NCI-H1105 (cell line): ENCODE data around the gene PHC3.

Source experiments
- DNase-seq: peaks from one replicate; lab custom pipeline; 2025; lab: John Stamatoyannopoulos, UW

The PHC3 gene

GRCh38 chr3:170078620-170079281, 102.8 kb downstream of the PHC3 start:
- DNase-seq: no peak

GRCh38 chr3:170077361-170077760, 104.2 kb downstream of the PHC3 start:
- no peak for DNase-seq

GRCh38 chr3:170076715-170077238, 104.8 kb downstream of the PHC3 start:
- no peak for DNase-seq

DNA sequence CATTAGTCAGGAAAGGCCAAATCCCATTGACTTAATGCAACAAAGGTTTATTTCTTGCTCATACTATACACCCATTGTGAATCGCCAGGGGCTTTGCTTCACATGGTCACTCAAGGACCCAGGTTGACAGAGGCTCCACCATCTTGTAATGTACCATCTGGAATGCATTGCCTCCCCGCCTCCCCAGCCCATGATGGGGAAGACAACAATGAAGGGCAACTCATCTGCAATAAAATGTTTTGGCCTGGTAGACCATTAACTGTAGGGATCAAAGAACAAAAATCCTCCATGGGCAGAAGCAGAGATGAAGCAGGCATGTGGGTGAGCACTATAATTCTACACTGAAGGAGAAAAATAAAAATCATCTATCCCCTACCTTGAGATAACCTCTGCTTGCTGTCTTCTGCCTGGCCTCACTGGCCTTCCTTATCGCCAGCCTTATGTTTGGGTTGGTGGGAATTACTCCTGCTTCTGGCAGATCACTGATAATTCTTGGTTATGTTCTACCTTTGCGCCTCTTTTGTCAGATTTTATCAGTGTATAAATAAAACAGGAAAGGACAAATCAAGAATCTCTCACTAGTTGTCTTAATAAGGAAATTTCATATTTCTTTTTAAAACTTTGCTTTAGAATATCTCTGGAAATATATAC, 106.0 kb downstream of the PHC3 start:
- DNase-seq: no peak

- DNase-seq: no peak
Measured at GRCh38 chr3:170064108-170064507, 117.4 kb downstream of the PHC3 start.

GRCh38 chr3:170063691-170064090, 117.8 kb downstream of the PHC3 start:
- no peak for DNase-seq

DNA sequence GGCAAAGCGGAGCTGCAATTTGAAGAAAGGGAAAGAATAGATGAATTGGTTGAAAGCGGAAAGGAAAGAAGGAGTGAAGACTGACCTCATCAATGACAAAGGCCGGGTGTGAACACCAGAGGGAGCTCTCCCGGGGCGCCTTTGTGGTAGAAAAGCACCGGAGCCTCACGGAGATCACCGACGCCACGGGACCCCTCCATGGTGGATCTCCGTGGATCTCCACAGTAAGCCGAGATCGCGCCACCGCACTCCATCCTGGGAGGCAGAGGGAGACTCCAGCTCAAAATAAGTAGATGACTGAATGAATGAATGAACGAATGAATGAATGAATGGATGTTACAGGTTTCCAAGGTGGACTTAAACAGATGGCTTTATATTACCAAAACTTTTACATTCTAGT, 118.8 kb downstream of the PHC3 start:
- DNase-seq: no peak

DNA sequence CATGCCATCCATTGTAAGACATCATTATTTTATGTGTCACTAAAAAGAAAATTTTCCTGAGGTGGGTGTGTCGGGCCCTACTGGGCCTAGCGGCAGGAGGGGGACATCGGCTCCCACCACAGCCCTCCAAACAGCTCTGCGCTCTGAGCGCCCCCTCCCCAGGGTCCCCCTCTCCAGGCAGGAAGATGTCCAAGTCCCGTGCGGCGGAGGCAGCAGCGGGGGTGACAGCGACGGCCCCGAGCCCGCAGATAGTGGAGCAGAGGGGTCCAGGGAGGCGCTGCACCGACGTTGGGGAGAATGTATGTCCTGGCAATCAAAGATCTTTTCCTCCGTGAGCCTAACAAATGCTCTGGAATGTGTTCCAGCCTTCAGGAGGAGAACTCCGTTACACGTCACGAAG, 119.5 kb downstream of the PHC3 start:
- no peak for DNase-seq

DNA sequence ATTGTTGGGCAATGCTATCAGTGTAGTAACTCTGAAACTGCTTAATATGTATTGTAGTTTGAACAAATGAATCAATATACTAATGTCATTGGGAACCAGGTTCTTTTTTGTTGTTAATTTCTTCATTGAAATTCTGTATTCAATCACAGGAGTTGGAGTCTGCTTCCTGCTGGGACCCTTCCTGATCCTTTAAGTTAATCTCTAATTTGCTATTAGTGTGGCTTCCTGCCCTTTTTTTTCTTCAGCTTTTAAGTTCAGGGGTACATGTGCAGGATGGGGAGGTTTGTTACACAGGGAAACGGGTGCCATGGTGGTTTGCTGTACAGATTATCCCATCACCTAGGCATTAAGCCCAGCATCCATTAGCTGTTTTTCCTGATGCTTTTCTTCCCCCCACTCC, 122.1 kb downstream of the PHC3 start:
- no peak for DNase-seq

DNA sequence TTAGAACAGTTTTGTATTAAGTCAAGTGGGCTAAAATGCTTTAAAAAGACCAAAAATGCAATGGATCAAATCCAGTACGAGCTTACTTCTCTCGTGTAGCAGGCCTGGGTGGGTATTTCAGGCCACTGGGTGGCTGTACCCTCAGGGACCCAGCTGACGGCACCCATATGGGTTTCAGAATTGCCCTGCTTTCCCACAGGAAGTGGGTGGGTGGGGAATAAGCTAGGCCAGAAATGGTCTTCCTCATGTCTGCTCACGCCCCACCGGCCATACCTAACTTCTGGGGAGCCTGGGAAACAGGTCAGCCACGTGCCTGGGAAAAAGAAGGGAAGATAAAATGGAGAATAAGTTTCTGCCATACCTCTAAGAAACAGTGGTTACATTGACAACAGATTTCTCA, 123.4 kb downstream of the PHC3 start:
- no peak for DNase-seq

GRCh38 chr3:170057550-170057949, 124.0 kb downstream of the PHC3 start:
- DNase-seq: no peak

DNA sequence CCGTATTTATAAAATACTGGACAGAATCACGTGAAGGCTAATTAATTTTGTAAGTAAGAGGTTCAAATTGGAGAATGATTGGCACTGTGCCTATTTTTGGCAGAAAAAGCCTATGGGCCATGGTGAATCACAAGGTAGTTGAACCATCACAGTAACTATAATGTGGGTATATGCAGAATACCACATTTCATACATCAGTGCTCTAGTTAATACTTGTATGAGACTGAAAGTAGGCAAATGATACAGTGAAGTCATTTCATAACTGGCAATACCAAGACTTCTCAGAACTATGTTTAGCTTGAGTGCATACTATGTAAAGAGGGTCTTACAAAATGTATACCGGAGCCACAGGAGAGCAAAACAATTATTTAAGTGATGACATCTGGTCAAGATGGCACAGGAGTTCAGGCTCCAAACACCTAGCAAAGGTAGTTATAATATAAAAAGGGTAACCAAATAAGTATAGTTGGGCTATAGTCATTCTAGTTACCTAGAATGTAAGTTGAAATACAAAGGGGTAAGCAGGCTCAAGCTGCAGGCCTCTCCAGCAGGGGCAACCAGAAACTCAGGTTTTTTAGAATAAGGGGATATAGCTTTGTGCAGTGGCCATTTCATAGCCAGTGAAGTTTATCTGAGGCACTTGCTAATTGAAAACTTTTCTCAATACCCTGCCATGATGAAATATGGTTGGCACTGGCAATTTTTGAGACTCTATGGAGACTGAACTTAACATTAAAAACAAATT, 124.7 kb downstream of the PHC3 start:
- DNase-seq: no peak

GRCh38 chr3:170055209-170055608, 126.3 kb downstream of the PHC3 start:
- no peak for DNase-seq

GRCh38 chr3:170054204-170054603, 127.3 kb downstream of the PHC3 start:
- DNase-seq: no peak

GRCh38 chr3:170052398-170052797, 129.1 kb downstream of the PHC3 start:
- DNase-seq: no peak

DNA sequence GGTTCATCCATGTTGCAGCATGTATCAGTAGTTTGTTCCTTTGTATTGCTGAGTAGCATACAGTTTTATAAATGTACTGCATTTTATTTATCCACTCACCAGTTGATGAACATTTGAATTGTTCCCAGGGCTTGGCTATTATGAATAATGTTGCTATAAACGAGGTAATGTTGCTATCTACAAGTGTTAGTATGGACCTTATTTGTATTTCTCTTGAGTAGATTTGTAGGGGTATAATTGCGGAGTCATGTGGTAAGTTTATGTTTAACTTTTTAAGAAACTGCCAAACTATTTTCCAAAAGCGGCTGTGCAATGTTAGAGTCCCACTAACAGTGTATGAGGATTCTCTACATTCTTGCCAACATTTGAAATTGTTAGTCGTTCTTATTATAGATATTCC, 130.8 kb downstream of the PHC3 start:
- DNase-seq: no peak

GRCh38 chr3:170049146-170050000, 132.2 kb downstream of the PHC3 start:
- DNase-seq: no peak

DNA sequence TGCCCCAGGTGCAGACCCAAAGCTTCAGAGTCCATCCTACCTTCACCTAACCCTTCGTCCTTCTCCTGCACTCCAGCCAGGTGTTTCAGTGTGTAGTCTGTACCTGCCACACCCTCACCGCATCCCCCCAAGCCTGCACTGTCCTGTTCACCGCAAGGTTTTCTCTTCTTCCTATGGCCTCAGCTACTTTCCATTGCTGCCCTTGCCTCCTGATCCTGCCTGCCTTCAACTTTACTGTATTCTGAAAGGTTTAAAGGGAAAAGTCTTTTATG, 134.5 kb downstream of the PHC3 start:
- DNase-seq: no peak

DNA sequence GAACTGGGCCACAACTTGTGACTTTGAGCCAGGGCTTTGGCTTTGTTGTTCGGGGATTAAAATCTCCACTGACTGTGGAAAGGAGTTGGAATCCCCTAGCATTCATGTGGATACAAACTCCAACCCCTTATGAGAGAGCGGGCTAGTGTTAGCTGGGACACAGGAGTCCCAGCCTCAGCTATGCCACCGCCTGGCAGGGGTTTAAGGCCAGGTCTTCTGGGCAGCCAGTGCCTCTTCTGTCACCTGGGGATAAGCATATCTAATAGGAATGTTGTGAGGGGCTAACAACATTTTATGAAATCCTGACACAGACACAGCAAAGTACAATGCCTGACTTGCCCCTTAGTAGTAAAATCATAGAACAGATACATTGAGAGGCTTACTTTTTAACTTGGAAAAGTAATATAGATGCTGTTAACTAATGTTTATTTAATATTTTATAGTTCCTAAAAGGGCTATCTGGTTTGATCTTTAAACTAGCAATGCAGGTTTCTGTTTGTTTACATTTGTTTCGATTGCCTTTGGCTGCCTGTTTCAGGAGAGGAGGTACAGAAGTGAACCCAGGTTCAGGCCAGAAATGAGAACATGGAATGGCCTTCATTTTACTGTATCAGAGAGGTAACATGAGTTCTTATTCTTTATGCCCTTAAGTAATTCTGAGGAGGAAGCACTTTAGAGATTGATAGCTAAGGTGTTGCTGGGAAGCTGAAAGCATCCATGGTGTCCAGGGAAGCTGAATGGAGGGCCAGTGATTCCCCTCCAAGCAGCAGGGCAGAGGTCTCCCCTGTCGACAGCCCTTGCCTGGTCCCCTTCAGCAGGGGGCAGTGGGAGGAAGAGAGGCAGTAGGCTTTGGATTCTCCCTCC, 135.0 kb downstream of the PHC3 start:
- DNase-seq: no peak

DNA sequence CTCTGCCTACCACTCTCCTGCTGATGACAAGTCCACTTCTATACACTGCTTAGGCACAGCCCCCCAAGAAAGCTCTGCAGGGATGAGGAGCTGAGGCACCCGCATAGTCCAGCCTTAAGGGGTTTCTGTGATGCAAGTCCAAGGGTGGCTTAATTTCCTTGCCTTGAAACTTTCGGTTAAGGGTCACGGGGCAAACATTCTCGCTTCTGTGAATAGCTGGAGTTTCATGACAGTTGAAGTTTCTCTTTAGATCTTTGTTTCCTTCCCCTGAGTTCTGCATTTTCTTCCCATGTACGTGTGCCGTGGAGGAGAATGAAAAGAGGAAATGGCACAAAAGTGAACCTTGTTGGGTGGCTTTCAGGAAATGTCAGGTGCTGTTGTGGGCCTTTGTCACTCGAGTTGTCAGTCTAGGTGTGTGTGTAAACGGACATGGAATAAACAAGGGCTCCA, 136.7 kb downstream of the PHC3 start:
- no peak for DNase-seq

GRCh38 chr3:170044271-170044670, 137.3 kb downstream of the PHC3 start:
- DNase-seq: no peak
